Astrocyte (in vitro differentiated cells and primary cell): ENCODE measurements around the gene BAHD1. TPM values are rescaled to one million over a fixed set of nuclear protein-coding genes. Genes with fewer than 3 reads are reported as not detected.

ENCODE experiments used
- DNase-seq: peaks from one replicate; pipeline ENCODE4 v3.0.0-alpha.2; 2010; ENCODE audit warnings: low read depth
- FAIRE-seq: peaks from 2 replicates; lab custom pipeline; 2011; peaks lifted over from hg19 to GRCh38; lab: Jason Lieb, UNC
- H2AFZ ChIP-seq: 2 replicates; pipeline ENCODE4 v1.6.0; 2012; ENCODE audit warnings: low read depth, low read length, inconsistent platforms
- H3K27ac ChIP-seq: 2 replicates; pipeline ENCODE4 v1.5.1; 2011; ENCODE audit warnings: low read depth, low read length, inconsistent platforms
- H3K27me3 ChIP-seq: 2 replicates; pipeline ENCODE4 v1.6.0; 2011; ENCODE audit warnings: low read length, inconsistent platforms; ENCODE audit not compliant: insufficient read depth
- H3K36me3 ChIP-seq: 2 replicates; pipeline ENCODE4 v1.5.1; 2011; ENCODE audit warnings: low read length, inconsistent platforms; ENCODE audit not compliant: insufficient read depth
- H3K4me1 ChIP-seq: 2 replicates; pipeline ENCODE4 v1.5.1; 2011; ENCODE audit warnings: low read length, inconsistent platforms; ENCODE audit not compliant: insufficient read depth
- H3K4me2 ChIP-seq: 2 replicates; pipeline ENCODE4 v1.6.0; 2012; ENCODE audit warnings: low read length, inconsistent platforms
- H3K4me3 ChIP-seq: 2 replicates; pipeline ENCODE4 v1.5.1; 2011; ENCODE audit warnings: low read depth, mild to moderate bottlenecking, low read length, inconsistent platforms; ENCODE audit not compliant: insufficient read depth
- H3K79me2 ChIP-seq: 2 replicates; pipeline ENCODE4 v1.6.0; 2012; ENCODE audit warnings: mild to moderate bottlenecking, low read length, inconsistent platforms; ENCODE audit not compliant: insufficient read depth
- H3K9ac ChIP-seq: 2 replicates; pipeline ENCODE4 v1.6.0; 2012; ENCODE audit warnings: mild to moderate bottlenecking, low read length, inconsistent platforms
- H3K9me3 ChIP-seq: 2 replicates; pipeline ENCODE4 v1.5.1; 2012; ENCODE audit warnings: low read depth, mild to moderate bottlenecking, low read length, inconsistent platforms; ENCODE audit not compliant: insufficient read depth
- H4K20me1 ChIP-seq: 2 replicates; pipeline ENCODE4 v1.6.0; 2012; ENCODE audit warnings: low read length, inconsistent platforms; ENCODE audit not compliant: insufficient read depth
- H3K27ac Mint-ChIP-seq: one replicate; pipeline ENCODE4 v1.8.0; 2021; ENCODE audit warnings: mild to moderate bottlenecking, mixed read lengths; ENCODE audit not compliant: unreplicated experiment
- H3K27me3 Mint-ChIP-seq: one replicate; pipeline ENCODE4 v1.8.0; 2021; ENCODE audit warnings: low read depth, mixed read lengths; ENCODE audit not compliant: unreplicated experiment
- H3K36me3 Mint-ChIP-seq: one replicate; pipeline ENCODE4 v1.8.0; 2021; ENCODE audit warnings: low read depth, mixed read lengths; ENCODE audit not compliant: unreplicated experiment
- H3K4me1 Mint-ChIP-seq: one replicate; pipeline ENCODE4 v1.8.0; 2021; ENCODE audit warnings: low read depth, mixed read lengths; ENCODE audit not compliant: unreplicated experiment
- H3K4me3 Mint-ChIP-seq: one replicate; pipeline ENCODE4 v1.8.0; 2021; ENCODE audit warnings: mild to moderate bottlenecking, moderate library complexity, mixed read lengths; ENCODE audit not compliant: unreplicated experiment
- H3K9me3 Mint-ChIP-seq: one replicate; pipeline ENCODE4 v1.8.0; 2021; ENCODE audit warnings: mild to moderate bottlenecking, mixed read lengths; ENCODE audit not compliant: unreplicated experiment
- CTCF ChIP-seq: IDR thresholded peaks from 2 replicates; pipeline ENCODE4 v1.5.1; 2011; ENCODE audit warnings: low read depth, mild to moderate bottlenecking, inconsistent platforms, low read length, moderate library complexity; ENCODE audit not compliant: insufficient read depth
- EZH2 ChIP-seq: IDR thresholded peaks from 2 replicates; pipeline ENCODE4 v1.6.1; 2012; ENCODE audit warnings: mild to moderate bottlenecking, low read length, inconsistent platforms; ENCODE audit not compliant: insufficient read depth
- total RNA-seq: library from RNA; stranded (reverse); gene quantifications from 2 replicates; pipeline ENCODE4 v1.2.1, GENCODE V29; 2021

BAHD1 gene
- total RNA-seq, 1 donor from 2014 or later, result 30.4 TPM

- no peak overlapping the region for H3K4me2 ChIP-seq
- H3K27me3 ChIP-seq, result no peaks in the 10 kb centered on the region
- no peak overlapping the region for H3K4me3 ChIP-seq
- H4K20me1 ChIP-seq, result peaks cover 6% of the 10 kb centered on the region
- TF ChIP-seq EZH2 (no peak), CTCF (no peak)
- no peak for FAIRE-seq
- H3K27ac ChIP-seq, result no peak overlapping the region
- no peak overlapping the region for H2AFZ ChIP-seq
- Mint-ChIP-seq H3K27me3 (peaks cover 2% of the 10 kb centered on the region), H3K4me3 (no peak overlapping the region), H3K4me1 (no peaks in the 10 kb centered on the region), H3K27ac (no peak overlapping the region), H3K9me3 (no peaks in the 10 kb centered on the region), H3K36me3 (peaks cover 17% of the 10 kb centered on the region)
- no peaks in the 10 kb centered on the region for H3K9me3 ChIP-seq
- no peak overlapping the region for H3K9ac ChIP-seq
- peaks cover 29% of the 10 kb centered on the region for H3K36me3 ChIP-seq
- no peaks in the 10 kb centered on the region for H3K79me2 ChIP-seq
- no peaks in the 10 kb centered on the region for H3K4me1 ChIP-seq
- no peak for DNase-seq
Observed at GRCh38 chr15:40416056-40416455, 24.7 kb upstream of the BAHD1 start.

- Histone ChIP-seq H3K9ac (no peak overlapping the region), H2AFZ (no peak overlapping the region), H3K79me2 (no peaks in the 10 kb centered on the region), H4K20me1 (no peaks in the 10 kb centered on the region), H3K27ac (no peak overlapping the region), H3K27me3 (no peaks in the 10 kb centered on the region), H3K4me2 (no peak overlapping the region), H3K9me3 (no peaks in the 10 kb centered on the region), H3K36me3 (peaks cover 18% of the 10 kb centered on the region), H3K4me1 (no peaks in the 10 kb centered on the region), H3K4me3 (no peak overlapping the region)
- H3K27ac Mint-ChIP-seq, result no peak overlapping the region
- no peaks in the 10 kb centered on the region for H3K4me1 Mint-ChIP-seq
- H3K27me3 Mint-ChIP-seq, result peaks cover 2% of the 10 kb centered on the region
- DNase-seq (no peak), FAIRE-seq (no peak)
- no peak for TF ChIP-seq CTCF
- no peak for TF ChIP-seq EZH2
- H3K9me3 Mint-ChIP-seq, result no peaks in the 10 kb centered on the region
- peaks cover 7% of the 10 kb centered on the region for H3K36me3 Mint-ChIP-seq
- H3K4me3 Mint-ChIP-seq, result no peak overlapping the region
Observed at GRCh38 chr15:40418126-40418525, 22.6 kb upstream of the BAHD1 start.

GRCh38 chr15:40420071-40420713, 20.6 kb upstream of the BAHD1 start:
- H2AFZ ChIP-seq, result no peak overlapping the region
- DNase-seq (no peak), FAIRE-seq (no peak)
- no peaks in the 10 kb centered on the region for H3K9me3 ChIP-seq
- no peaks in the 10 kb centered on the region for H3K27me3 ChIP-seq
- peaks cover 7% of the 10 kb centered on the region for H3K27me3 Mint-ChIP-seq
- no peak overlapping the region for H3K27ac Mint-ChIP-seq
- no peak overlapping the region for H3K27ac ChIP-seq
- H3K9ac ChIP-seq, result no peak overlapping the region
- H3K36me3 ChIP-seq, result peaks cover 8% of the 10 kb centered on the region
- H3K4me1 Mint-ChIP-seq, result no peaks in the 10 kb centered on the region
- H3K9me3 Mint-ChIP-seq, result no peaks in the 10 kb centered on the region
- no peak overlapping the region for H3K4me2 ChIP-seq
- peaks cover 2% of the 10 kb centered on the region for H3K36me3 Mint-ChIP-seq
- H3K4me1 ChIP-seq, result no peaks in the 10 kb centered on the region
- H3K79me2 ChIP-seq, result no peaks in the 10 kb centered on the region
- TF ChIP-seq CTCF (no peak), EZH2 (no peak)
- H4K20me1 ChIP-seq, result no peaks in the 10 kb centered on the region
- H3K4me3 Mint-ChIP-seq, result no peak overlapping the region
- H3K4me3 ChIP-seq, result no peak overlapping the region
